Vagina (tissue), 2 donors: ENCODE data around the gene KITLG. TPM values are rescaled to one million over a fixed set of nuclear protein-coding genes. Genes with fewer than 3 reads are reported as not detected.
A peak's percentile ranks its signal among the peaks of the same experiment; 100 is the strongest.

Source experiments
- DNase-seq, 2 donors: peaks; one replicate each; pipeline ENCODE4 v3.0.0-alpha.2; 2017; ENCODE audit errors: extremely low spot score in 2 of 2
- H3K27ac ChIP-seq: fragments of 200-600 bp; sonication (generic); one replicate; pipeline ENCODE4 v1.5.1; 2019
- H3K27me3 ChIP-seq: fragments of 200-600 bp; sonication (generic); one replicate; pipeline ENCODE4 v1.5.1; 2019
- H3K36me3 ChIP-seq, 2 donors: fragments of 200-600 bp; sonication (generic); one replicate each; pipeline ENCODE4 v1.5.1; 2017 to 2019
- H3K4me1 ChIP-seq: fragments of 200-600 bp; sonication (generic); one replicate; pipeline ENCODE4 v1.5.1; 2019
- H3K4me3 ChIP-seq, 2 donors: fragments of 200-600 bp; sonication (generic); 1 replicate in 1 of 2; 2 replicates in 1 of 2; pipeline ENCODE4 v1.5.1; 2016 to 2019
- H3K9me3 ChIP-seq: fragments of 200-600 bp; sonication (generic); one replicate; pipeline ENCODE4 v1.5.1; 2019
- CTCF ChIP-seq, 3 experiments: fragments of 450-650 bp in 2 of 3; fragments of 200-600 bp in 1 of 3; sonication (generic) in 1 of 3; IDR thresholded peaks; one replicate each; pipeline ENCODE4 v1.5.1; 2017 to 2019; ENCODE audit warnings: antibody characterized with exemption in 3 of 3, mild to moderate bottlenecking in 2 of 3, moderate library complexity in 2 of 3
- POLR2A ChIP-seq, 2 donors: fragments of 450-650 bp; IDR thresholded peaks; one replicate each; pipeline ENCODE4 v1.6.1; 2017; ENCODE audit warnings: antibody characterized with exemption in 2 of 2, mild to moderate bottlenecking in 2 of 2, moderate library complexity in 2 of 2
- POLR2AphosphoS5 ChIP-seq, 2 donors: sonication (generic); formaldehyde crosslinking; IDR thresholded peaks; one replicate each; pipeline ENCODE4 v1.9.0; 2017; ENCODE audit warnings: antibody characterized with exemption in 2 of 2, mild to moderate bottlenecking in 2 of 2, low read depth in 1 of 2; ENCODE audit not compliant: insufficient read depth in 1 of 2
- intact Hi-C: fragments of 100-400 bp; cut with DNase I; formaldehyde crosslinking; loops from one replicate; pipeline ENCODE4 v1.15.1; 2023
- total RNA-seq: library from RNA; depleted of rRNA; stranded (reverse); fragments of >200 nt; gene quantifications from one replicate; pipeline ENCODE4 v1.2.3, GENCODE V29; 2016

The KITLG gene
- total RNA-seq, 1 donor from 2014 or later: 20.4 TPM

- no peaks in the 10 kb centered on the region for H3K36me3 ChIP-seq
- H3K4me3 ChIP-seq: no peak overlapping the region
- intact Hi-C loops: no loop called here
- no peaks in the 10 kb centered on the region for H3K9me3 ChIP-seq
- no peak overlapping the region for H3K27ac ChIP-seq
- DNase-seq: no peak
- peaks cover 15% of the 10 kb centered on the region for H3K4me1 ChIP-seq
- TF ChIP-seq POLR2AphosphoS5 (IDR thresholded peaks at IDR 0.05; ENCODE audit: insufficient read depth in 1 of 2, low read depth in 1 of 2) (no peak), CTCF (IDR thresholded peaks at IDR 0.05) (no peak), POLR2A (IDR thresholded peaks at IDR 0.05) (no peak)
- H3K27me3 ChIP-seq: no peaks in the 10 kb centered on the region
Measured at GRCh38 chr12:88530868-88531267, 49.4 kb downstream of the KITLG start.

GRCh38 chr12:88529531-88530488 lies 50.5 kb downstream of the KITLG start:
- Histone ChIP-seq H3K4me3 (peak overlapping the region in 1 of 2 donors; percentile 5), H3K27ac (peak overlapping the region; percentile 25), H3K27me3 (no peaks in the 10 kb centered on the region), H3K36me3 (no peaks in the 10 kb centered on the region), H3K4me1 (peaks cover 15% of the 10 kb centered on the region), H3K9me3 (no peaks in the 10 kb centered on the region)
- no peak for TF ChIP-seq POLR2AphosphoS5 (IDR thresholded peaks at IDR 0.05; ENCODE audit: insufficient read depth in 1 of 2, low read depth in 1 of 2)
- intact Hi-C loops: no loop called here
- DNase-seq: no peak

DNA sequence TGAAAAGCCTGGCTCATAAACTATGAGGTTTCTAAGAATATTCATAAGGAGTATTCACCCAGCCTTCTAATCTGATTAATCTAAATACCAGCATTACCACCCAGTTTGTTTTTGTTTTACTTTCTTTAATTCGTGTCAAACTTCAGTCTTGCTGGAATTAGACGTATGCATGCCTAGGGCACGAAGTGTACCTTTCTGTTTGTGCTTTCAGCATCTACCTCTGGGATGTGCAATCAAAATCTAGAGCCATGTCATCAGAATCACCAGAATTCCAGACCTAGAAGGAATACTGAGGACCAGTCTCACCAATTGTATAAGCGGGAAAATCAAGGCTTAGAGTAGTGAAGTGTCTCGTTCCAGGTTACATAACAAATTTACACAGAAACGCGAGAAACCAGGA lies 57.3 kb downstream of the KITLG start:
- no peak for DNase-seq
- H3K9me3 ChIP-seq: no peaks in the 10 kb centered on the region
- intact Hi-C loops: no loop called here
- TF ChIP-seq CTCF (IDR thresholded peaks at IDR 0.05) (no peak), POLR2A (IDR thresholded peaks at IDR 0.05) (no peak), POLR2AphosphoS5 (IDR thresholded peaks at IDR 0.05; ENCODE audit: insufficient read depth in 1 of 2, low read depth in 1 of 2) (no peak)
- H3K27me3 ChIP-seq: no peaks in the 10 kb centered on the region
- no peaks in the 10 kb centered on the region for H3K36me3 ChIP-seq
- no peak overlapping the region for H3K4me3 ChIP-seq
- H3K4me1 ChIP-seq: peaks cover 11% of the 10 kb centered on the region
- H3K27ac ChIP-seq: no peak overlapping the region

GRCh38 chr12:88520436-88520820 lies 59.8 kb downstream of the KITLG start:
- Histone ChIP-seq H3K27ac (no peak overlapping the region), H3K4me1 (peaks cover 11% of the 10 kb centered on the region), H3K27me3 (no peaks in the 10 kb centered on the region), H3K9me3 (no peaks in the 10 kb centered on the region), H3K4me3 (no peak overlapping the region), H3K36me3 (no peaks in the 10 kb centered on the region)
- DNase-seq: no peak
- intact Hi-C loops: no loop called here
- TF ChIP-seq CTCF (IDR thresholded peaks at IDR 0.05) (no peak), POLR2A (IDR thresholded peaks at IDR 0.05) (no peak), POLR2AphosphoS5 (IDR thresholded peaks at IDR 0.05; ENCODE audit: insufficient read depth in 1 of 2, low read depth in 1 of 2) (no peak)

DNA sequence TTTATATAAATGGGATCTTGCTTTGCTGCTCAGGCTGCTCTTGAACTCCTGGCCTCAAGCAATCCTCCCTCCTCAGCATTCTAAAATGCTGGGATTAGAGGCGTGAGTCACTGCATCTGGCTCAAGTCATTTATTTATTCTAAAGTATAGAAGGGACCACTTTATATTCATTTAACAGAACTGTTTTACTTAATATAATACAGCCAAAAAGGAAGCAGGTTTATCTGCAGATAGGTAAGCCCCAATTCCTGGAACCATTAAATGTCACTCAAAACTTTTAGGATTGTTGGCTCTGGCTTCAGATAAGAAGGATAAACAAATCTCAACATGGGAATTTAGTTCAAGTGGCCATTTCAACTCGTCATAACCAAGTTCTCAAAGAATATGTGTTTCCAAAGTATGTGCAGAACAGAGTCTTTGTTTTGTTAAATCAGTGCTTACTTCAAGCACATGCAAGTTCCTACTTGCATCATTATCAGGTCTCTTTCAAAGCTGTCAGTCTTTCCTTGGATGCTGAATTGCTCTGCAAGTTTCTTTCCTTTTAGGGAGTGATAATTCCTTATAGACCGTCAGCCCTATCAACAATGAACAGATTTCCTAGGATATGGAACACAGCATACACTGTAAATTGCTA lies 60.4 kb downstream of the KITLG start:
- H3K27me3 ChIP-seq: no peaks in the 10 kb centered on the region
- no peaks in the 10 kb centered on the region for H3K9me3 ChIP-seq
- H3K4me1 ChIP-seq: peaks cover 11% of the 10 kb centered on the region
- no peaks in the 10 kb centered on the region for H3K36me3 ChIP-seq
- H3K4me3 ChIP-seq: no peak overlapping the region
- no peak for TF ChIP-seq CTCF (IDR thresholded peaks at IDR 0.05)
- no peak for TF ChIP-seq POLR2A (IDR thresholded peaks at IDR 0.05)
- no peak for TF ChIP-seq POLR2AphosphoS5 (IDR thresholded peaks at IDR 0.05; ENCODE audit: insufficient read depth in 1 of 2, low read depth in 1 of 2)
- no peak overlapping the region for H3K27ac ChIP-seq
- no peak for DNase-seq
- intact Hi-C loops: no loop called here
